GM12892 (cell line): ENCODE measurements around the gene ARF6.
"Not testable (repeated sequence)": the region's sequence is repeated elsewhere in the genome, so short reads cannot be mapped to it uniquely, and the experiment has no call there.

Experiments
- DNase-seq: peaks from one replicate; pipeline ENCODE4 v3.0.0; 2011; ENCODE audit not compliant: insufficient read length
- FAIRE-seq: peaks from 2 replicates; lab custom pipeline; 2011; peaks lifted over from hg19 to GRCh38; lab: Jason Lieb, UNC
- POLR2A ChIP-seq: IDR thresholded peaks from 2 replicates; pipeline ENCODE4 v1.6.1; 2011; ENCODE audit warnings: low read depth, low read length, control low read depth
- POLR2AphosphoS5 ChIP-seq: IDR thresholded peaks from 2 replicates; pipeline ENCODE4 v1.6.1; 2011; ENCODE audit warnings: low read depth, low read length, control low read depth
- TAF1 ChIP-seq: IDR thresholded peaks from 2 replicates; pipeline ENCODE4 v1.6.1; 2011; ENCODE audit warnings: low read depth, mild to moderate bottlenecking, control low read depth, low read length, borderline replicate concordance

ARF6 gene

DNA sequence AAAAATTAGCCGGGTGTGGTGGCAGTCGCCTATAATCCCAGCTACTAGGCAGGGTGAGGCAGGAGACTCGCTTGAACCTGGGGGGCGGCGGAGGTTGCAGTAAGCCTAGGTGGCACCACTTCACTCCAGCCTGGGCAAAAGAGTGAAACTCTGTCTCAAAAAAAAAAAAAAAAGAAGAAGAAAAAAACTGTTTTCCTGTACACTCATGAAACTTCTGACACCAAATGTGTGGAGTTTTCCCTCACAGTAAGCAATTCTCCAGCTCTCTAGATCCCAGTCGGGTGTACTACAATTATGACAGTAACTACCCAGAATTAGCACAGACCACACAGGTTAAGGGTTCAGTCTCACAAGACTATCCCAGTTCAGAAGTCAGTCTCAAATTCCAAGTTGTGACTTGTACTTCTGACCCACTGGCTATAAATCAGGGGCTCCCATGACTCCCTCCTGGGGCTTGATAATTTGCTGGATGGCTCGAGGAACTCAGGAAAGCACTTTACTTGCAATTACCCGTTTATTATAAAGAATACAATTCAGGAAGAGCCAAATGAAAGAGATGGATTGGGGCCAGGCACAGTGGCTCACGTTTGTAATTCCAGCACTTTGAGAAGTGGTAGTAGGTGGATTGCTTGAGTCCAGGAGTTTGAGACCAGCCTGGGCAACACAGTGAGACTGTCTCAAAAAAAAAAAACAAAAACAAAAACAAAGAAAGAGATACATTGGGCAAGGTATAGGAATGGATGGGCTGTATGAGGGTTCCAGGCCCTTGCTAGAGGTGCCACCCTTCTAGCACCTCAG is 12.4 kb upstream of the ARF6 start:
- FAIRE-seq, result no peak
- no peak for TF ChIP-seq TAF1
- TF ChIP-seq POLR2AphosphoS5, result no peak
- no peak for DNase-seq

DNA sequence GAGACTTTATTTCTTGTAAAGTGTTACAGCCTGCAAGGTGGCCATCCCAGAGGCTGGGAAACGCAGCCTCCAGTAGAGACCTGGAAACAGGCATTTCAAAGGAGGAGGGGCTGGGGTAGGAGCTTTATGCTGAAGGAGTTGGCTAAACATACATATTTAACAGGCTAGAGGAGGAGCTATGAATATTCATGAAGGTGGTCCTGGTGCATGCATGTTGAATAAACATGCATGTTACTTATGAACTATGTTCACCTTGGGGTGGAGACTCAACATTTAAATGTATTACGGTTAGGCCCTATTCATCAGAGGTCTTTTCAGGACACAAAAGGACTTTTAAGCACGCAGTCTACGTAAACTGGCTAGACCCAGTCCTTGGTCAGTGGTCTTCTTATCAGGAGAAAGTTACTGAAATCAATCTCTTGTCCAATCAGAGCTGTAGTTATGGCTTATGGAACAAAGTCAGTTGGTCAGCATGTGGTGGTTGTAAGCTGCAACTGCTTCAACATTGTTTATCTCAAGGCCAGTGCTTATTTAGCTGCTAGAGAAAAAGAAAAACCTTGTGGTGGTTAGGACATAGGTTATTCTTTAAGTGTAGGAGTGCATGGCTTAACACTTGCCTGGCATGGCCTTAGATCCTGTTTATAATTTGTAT is 11.4 kb upstream of the ARF6 start:
- FAIRE-seq (no peak), DNase-seq (no peak)
- TF ChIP-seq POLR2A, result no peak
- no peak for TF ChIP-seq TAF1

DNA sequence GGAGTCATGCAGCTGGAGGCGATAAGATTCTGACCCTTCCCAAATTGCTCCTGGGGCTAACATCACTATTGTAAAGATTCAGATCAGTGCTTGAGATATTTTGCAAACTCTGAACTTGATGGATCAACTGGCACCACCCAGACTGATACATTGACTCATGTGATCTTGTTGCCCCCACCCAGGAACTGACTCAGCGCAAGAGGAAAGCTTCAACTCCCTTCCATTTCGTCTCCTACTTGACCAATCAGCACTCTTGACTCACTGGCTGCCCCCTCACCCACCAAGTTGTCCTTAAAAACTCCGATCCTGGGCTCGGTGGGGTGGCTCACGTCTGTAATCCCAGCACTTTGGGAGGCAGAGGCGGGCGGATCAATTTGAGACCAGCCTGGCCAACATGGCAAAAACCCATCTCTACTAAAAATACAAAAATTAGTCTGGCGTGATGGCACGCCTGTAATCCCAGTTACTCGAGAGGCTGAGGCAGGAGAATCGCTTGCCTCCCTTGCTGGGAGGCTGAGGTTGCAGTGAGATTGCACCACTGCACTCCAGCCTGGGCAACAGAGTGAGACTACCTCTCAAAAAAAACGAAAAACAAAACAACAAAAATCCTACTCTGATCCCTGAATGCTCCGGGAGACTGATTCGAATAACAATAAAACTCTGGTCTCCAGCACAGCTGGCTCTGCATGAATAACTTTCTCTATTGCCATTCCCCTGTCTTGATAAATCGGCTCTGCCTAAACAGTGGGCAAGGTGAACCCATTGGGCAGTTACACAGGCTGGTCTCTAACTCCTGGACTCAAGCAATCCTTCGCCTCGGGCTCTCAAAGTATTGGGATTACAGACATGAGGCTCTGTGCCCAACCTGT is 9.8 kb upstream of the ARF6 start:
- TF ChIP-seq POLR2AphosphoS5 (no peak), TAF1 (no peak), POLR2A (no peak)
- DNase-seq, result no peak
- no peak for FAIRE-seq

DNA sequence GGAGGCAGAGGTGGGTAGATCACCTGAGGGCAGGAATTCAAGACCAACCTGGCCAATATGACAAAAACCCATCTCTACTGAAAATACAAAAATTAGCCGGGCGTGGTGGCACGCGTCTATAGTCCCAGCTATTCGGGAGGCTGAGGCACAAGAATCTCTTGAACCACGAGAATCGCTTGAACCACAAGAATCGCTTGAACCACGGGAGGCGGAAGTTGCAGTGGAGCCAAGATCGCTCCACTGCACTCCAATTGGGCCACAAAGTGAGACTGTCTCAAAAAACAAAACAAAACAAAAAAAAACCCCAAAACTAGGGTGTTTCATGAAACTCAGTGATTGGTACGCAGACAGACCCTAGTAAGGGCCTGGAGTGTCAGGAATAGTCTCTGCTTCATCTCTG is 6.4 kb upstream of the ARF6 start:
- peak; percentile 57 for FAIRE-seq
- TF ChIP-seq TAF1 (no peak), POLR2AphosphoS5 (no peak), POLR2A (no peak)
- DNase-seq, result no peak

DNA sequence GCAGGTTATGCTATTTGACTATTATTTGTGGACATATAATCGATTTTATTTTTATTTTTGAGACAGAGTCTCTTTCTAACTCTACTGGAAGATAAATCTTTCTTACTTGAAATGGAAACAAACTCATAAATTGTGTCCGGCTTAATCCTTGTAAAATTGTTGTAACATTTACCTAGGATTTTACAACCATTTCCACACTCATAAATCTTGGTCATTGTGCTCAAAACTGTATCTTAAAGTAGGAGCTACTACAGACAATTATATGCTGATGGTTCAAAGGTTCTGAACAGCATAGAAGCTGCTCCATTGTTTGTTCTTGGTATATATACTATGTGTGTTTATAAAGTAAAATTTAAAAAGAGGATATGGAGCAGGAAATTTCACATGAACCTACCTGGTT is 4.6 kb upstream of the ARF6 start:
- no peak for TF ChIP-seq POLR2A
- no peak for TF ChIP-seq TAF1
- TF ChIP-seq POLR2AphosphoS5, result no peak
- DNase-seq (no peak), FAIRE-seq (no peak)

DNA sequence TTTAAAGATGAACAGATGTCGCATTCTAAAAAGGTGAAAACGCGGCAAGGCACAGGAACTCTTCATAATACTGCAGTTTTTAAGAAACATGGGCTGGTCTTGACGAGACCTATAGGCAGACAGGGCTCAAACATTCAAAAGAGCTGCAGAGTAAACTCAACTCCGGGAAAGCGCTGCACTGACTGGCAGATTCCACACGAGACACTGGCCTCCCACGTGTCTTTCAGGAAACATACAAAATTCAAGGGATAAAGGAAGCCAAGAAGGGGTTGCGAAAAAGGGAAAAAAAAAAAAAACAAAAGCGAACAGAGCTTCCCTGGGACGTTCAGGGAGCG is 614 bp upstream of the ARF6 start:
- TF ChIP-seq TAF1 (no peak), POLR2AphosphoS5 (no peak), POLR2A (no peak)
- FAIRE-seq, result no peak
- no peak for DNase-seq

DNA sequence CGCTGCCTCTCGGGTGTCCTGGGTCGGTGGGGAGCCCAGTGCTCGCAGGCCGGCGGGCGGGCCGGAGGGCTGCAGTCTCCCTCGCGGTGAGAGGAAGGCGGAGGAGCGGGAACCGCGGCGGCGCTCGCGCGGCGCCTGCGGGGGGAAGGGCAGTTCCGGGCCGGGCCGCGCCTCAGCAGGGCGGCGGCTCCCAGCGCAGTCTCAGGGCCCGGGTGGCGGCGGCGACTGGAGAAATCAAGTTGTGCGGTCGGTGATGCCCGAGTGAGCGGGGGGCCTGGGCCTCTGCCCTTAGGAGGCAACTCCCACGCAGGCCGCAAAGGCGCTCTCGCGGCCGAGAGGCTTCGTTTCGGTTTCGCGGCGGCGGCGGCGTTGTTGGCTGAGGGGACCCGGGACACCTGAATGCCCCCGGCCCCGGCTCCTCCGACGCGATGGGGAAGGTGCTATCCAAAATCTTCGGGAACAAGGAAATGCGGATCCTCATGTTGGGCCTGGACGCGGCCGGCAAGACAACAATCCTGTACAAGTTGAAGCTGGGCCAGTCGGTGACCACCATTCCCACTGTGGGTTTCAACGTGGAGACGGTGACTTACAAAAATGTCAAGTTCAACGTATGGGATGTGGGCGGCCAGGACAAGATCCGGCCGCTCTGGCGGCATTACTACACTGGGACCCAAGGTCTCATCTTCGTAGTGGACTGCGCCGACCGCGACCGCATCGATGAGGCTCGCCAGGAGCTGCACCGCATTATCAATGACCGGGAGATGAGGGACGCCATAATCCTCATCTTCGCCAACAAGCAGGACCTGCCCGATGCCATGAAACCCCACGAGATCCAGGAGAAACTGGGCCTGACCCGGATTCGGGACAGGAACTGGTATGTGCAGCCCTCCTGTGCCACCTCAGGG is 679 bp downstream of the ARF6 start:
- FAIRE-seq (peak; percentile 86), DNase-seq (peak; percentile 55)
- no peak for TF ChIP-seq POLR2A
- peak; percentile 58 for TF ChIP-seq TAF1

DNA sequence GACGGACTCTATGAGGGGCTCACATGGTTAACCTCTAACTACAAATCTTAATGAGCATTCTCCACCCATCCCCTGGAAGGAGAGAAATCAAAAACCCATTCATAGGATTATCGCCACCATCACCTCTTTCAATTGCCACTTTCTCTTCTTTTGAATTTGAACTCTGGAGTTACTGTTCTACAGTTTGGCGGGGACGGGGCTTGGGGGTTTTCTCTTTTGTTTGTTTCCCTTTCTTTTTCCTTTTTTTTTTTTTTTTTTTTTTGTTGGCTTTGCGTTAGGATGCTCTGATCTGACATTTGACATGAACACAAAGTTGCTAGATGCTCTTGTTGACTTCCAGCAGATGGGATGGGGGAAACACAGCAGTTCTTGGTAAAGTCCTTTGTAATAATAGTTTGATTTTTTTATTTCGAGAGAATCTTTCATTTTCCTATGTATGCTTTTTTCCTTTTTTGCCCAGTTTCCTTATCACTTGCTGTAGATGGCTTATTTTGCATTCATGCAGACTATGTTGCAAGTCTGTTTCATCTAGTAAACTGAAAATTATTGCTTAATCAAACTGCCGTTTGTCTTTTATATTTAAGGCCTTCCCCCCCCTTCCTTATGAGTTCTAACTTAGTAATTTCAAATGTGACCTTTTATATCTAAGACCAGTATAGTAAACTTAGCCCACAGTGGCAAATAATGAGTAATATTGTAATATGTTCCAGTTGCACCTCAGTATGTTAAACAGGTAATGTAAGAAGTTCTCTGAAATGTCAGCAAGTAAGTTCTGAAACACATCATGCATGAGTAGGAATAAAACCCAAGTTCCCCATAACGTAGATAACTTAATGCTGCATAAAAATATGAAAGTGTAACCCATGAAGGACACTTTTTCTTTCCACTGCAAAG is 1.6 kb downstream of the ARF6 start:
- DNase-seq, result not testable (repeated sequence)
- peak; percentile 38 for FAIRE-seq

DNA sequence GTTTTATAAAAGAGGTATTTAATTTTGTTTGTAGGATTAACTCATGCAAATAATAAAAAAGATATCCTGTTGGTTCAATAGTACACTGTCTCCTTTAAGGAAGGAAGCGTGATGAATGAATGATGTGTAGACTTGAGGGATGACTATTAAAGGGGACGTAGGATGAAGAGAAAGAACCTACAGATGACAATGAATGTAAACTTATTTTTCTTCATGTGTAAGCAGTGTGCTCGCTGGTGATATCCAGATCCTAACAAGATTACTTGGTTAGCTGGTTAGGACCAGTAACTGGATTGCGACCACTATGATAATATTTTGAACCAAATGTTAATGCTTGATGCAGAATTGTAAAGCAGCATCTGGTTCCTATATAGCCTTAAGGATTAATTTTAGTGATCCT is 2.6 kb downstream of the ARF6 start:
- DNase-seq (no peak), FAIRE-seq (peak; percentile 30)
- TF ChIP-seq POLR2AphosphoS5 (0 out of 2 replicates have a peak, but pooled peaks have one; percentile 13), POLR2A (no peak), TAF1 (no peak)

DNA sequence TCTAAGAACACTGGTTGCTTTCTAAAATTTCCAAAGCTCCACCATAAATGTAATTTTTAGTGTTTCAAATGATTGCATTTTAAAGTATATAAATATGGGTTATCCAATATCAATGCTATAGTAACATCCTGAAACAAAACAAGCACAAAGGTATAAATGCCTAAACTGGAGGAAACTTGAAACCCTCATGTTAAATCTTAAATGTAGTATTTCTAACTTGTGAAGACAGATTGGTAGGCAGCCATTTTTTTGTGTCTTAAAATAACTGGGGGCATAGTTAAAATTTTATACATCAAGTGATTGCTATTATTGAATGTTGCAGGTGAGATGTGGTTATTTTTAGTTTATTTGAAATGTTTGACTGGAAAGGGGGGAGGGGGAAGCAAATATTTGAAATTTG is 3.4 kb downstream of the ARF6 start:
- DNase-seq, result not testable (repeated sequence)
- peak; percentile 5 for FAIRE-seq

DNA sequence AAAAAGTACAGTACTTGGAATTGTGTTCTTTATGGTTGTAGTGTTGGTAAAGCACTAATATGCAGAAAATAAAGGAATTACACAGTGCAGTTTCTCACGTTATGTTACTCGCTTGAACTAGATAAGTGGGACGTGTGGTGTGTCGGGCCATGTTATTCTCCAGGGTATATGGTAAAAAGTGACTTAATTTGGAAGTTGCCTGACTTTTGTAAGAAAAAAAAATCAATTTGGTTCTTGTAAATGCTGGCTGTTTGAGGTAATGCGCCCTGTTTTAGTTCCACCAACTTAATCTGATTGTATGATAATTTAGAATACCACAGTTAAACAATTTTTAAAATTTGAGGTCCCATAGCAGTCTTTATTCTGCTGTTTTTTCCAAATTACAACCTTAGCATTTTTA is 4.1 kb downstream of the ARF6 start:
- FAIRE-seq (peak; percentile 24), DNase-seq (no peak)
- no peak for TF ChIP-seq POLR2A
- TF ChIP-seq TAF1, result no peak
